ENCODE data around the gene CALCB.

Gene CALCB

GRCh38 chr11:15117751-15118150, 44.4 kb downstream of the CALCB start:
- no peak overlapping the region for H3K4me3 ChIP-seq (ENCODE audit: low read depth, low read length)
- TF ChIP-seq, protein P1, sequence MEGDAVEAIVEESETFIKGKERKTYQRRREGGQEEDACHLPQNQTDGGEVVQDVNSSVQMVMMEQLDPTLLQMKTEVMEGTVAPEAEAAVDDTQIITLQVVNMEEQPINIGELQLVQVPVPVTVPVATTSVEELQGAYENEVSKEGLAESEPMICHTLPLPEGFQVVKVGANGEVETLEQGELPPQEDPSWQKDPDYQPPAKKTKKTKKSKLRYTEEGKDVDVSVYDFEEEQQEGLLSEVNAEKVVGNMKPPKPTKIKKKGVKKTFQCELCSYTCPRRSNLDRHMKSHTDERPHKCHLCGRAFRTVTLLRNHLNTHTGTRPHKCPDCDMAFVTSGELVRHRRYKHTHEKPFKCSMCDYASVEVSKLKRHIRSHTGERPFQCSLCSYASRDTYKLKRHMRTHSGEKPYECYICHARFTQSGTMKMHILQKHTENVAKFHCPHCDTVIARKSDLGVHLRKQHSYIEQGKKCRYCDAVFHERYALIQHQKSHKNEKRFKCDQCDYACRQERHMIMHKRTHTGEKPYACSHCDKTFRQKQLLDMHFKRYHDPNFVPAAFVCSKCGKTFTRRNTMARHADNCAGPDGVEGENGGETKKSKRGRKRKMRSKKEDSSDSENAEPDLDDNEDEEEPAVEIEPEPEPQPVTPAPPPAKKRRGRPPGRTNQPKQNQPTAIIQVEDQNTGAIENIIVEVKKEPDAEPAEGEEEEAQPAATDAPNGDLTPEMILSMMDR (IDR thresholded peaks at IDR 0.05; ENCODE audit: low read depth, low read length) = no peak
- no peak for TF ChIP-seq MYC (IDR thresholded peaks at IDR 0.05; ENCODE audit: low read depth, low read length)
- no peak for TF ChIP-seq POLR2A (IDR thresholded peaks at IDR 0.05; ENCODE audit: extremely low read depth, insufficient read length)
- no peak for TF ChIP-seq MAX (IDR thresholded peaks at IDR 0.05; ENCODE audit: low read depth, low read length)
- no peak for DNase-seq (ENCODE audit: low read depth)

GRCh38 chr11:15118431-15118830, 45.0 kb downstream of the CALCB start:
- DNase-seq (ENCODE audit: low read depth) = no peak
- TF ChIP-seq, protein P1 (IDR thresholded peaks at IDR 0.05; ENCODE audit: low read depth, low read length) = no peak
- no peak for TF ChIP-seq POLR2A (IDR thresholded peaks at IDR 0.05; ENCODE audit: extremely low read depth, insufficient read length)
- no peak for TF ChIP-seq MYC (IDR thresholded peaks at IDR 0.05; ENCODE audit: low read depth, low read length)
- H3K4me3 ChIP-seq (ENCODE audit: low read depth, low read length) = no peak overlapping the region

DNA sequence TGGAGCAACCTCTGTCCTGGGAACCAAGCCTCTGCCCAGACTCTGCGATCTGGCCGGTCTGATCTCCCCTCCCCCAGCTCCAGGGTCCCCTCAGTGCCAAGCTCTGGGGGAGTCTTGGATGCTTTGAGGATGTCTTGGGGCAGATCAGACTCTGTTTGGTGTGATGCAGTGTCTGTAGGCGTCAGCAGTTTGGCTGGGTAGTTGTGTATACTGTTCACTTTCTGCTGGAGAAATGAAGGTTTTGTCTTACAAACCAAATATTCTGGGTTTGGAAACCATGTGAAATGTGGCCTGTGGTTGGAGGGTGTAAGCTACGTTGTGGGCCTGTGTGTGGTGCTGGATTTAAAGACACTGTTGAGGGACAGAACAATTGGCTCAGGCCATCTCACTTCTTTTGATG, 46.0 kb downstream of the CALCB start:
- TF ChIP-seq POLR2A (IDR thresholded peaks at IDR 0.05; ENCODE audit: extremely low read depth, insufficient read length) (no peak), MYC (IDR thresholded peaks at IDR 0.05; ENCODE audit: low read depth, low read length) (no peak), MAX (IDR thresholded peaks at IDR 0.05; ENCODE audit: low read depth, low read length) (no peak)
- TF ChIP-seq, protein P1 (IDR thresholded peaks at IDR 0.05; ENCODE audit: low read depth, low read length) = no peak
- no peak overlapping the region for H3K4me3 ChIP-seq (ENCODE audit: low read depth, low read length)
- DNase-seq (ENCODE audit: low read depth) = no peak

GRCh38 chr11:15119826-15120225, 46.4 kb downstream of the CALCB start:
- DNase-seq (ENCODE audit: low read depth) = no peak
- no peak overlapping the region for H3K4me3 ChIP-seq (ENCODE audit: low read depth, low read length)
- TF ChIP-seq, protein P1 (IDR thresholded peaks at IDR 0.05; ENCODE audit: low read depth, low read length) = no peak
- no peak for TF ChIP-seq MAX (IDR thresholded peaks at IDR 0.05; ENCODE audit: low read depth, low read length)
- TF ChIP-seq POLR2A (IDR thresholded peaks at IDR 0.05; ENCODE audit: extremely low read depth, insufficient read length) = no peak
- no peak for TF ChIP-seq MYC (IDR thresholded peaks at IDR 0.05; ENCODE audit: low read depth, low read length)

GRCh38 chr11:15123849-15124248, 50.5 kb downstream of the CALCB start:
- no peak for TF ChIP-seq MYC (IDR thresholded peaks at IDR 0.05; ENCODE audit: low read depth, low read length)
- TF ChIP-seq MAX (IDR thresholded peaks at IDR 0.05; ENCODE audit: low read depth, low read length) = no peak
- TF ChIP-seq, protein P1 (IDR thresholded peaks at IDR 0.05; ENCODE audit: low read depth, low read length) = no peak
- TF ChIP-seq POLR2A (IDR thresholded peaks at IDR 0.05; ENCODE audit: extremely low read depth, insufficient read length) = no peak
- H3K4me3 ChIP-seq (ENCODE audit: low read depth, low read length) = no peak overlapping the region
- no peak for DNase-seq (ENCODE audit: low read depth)

- no peak overlapping the region for H3K4me3 ChIP-seq (ENCODE audit: low read depth, low read length)
- DNase-seq (ENCODE audit: low read depth) = no peak
- TF ChIP-seq MYC (IDR thresholded peaks at IDR 0.05; ENCODE audit: low read depth, low read length) (no peak), MAX (IDR thresholded peaks at IDR 0.05; ENCODE audit: low read depth, low read length) (no peak), POLR2A (IDR thresholded peaks at IDR 0.05; ENCODE audit: extremely low read depth, insufficient read length) (no peak)
- TF ChIP-seq, protein P1 (IDR thresholded peaks at IDR 0.05; ENCODE audit: low read depth, low read length) = no peak
Observed at GRCh38 chr11:15124528-15124927, 51.1 kb downstream of the CALCB start.
